Measurements from ENCODE around the gene ARL9.
A peak's percentile ranks its signal among the peaks of the same experiment; 100 is the strongest.

Gene ARL9

GRCh38 chr4:56505269-56506130 lies at the start of gene ARL9:
Gene ARL9 (plus strand): TSS chr4:56505791. CDS start chr4:56505863, 72 bp downstream.
- peak; percentile 54 for DNase-seq (ENCODE audit: low spot score)

- no peak for DNase-seq (ENCODE audit: low spot score)
Measured at GRCh38 chr4:56460085-56460484, 45.5 kb upstream of the ARL9 start.

- no peak for DNase-seq (ENCODE audit: low spot score)
Measured at GRCh38 chr4:56462157-56462556, 43.4 kb upstream of the ARL9 start.

GRCh38 chr4:56463711-56464110 lies 41.9 kb upstream of the ARL9 start:
- DNase-seq (ENCODE audit: low spot score): no peak

GRCh38 chr4:56464581-56464980 lies 41.0 kb upstream of the ARL9 start:
- no peak for DNase-seq (ENCODE audit: low spot score)

- no peak for DNase-seq (ENCODE audit: low spot score)
Measured at GRCh38 chr4:56465599-56466295, 39.8 kb upstream of the ARL9 start.

- DNase-seq (ENCODE audit: low spot score): peak; percentile 25
Measured at GRCh38 chr4:56466296-56466761, 39.3 kb upstream of the ARL9 start.

GRCh38 chr4:56466910-56467283 lies 38.7 kb upstream of the ARL9 start:
- DNase-seq (ENCODE audit: low spot score): no peak

- DNase-seq (ENCODE audit: low spot score): peak; percentile 90
Measured at GRCh38 chr4:56467284-56468096, 38.1 kb upstream of the ARL9 start, which contains the start of gene SRP72. Gene SRP72 (plus strand): TSS chr4:56467617. CDS start chr4:56467636, 19 bp downstream.

- no peak for DNase-seq (ENCODE audit: low spot score)
Measured at GRCh38 chr4:56468097-56468422, 37.5 kb upstream of the ARL9 start.

GRCh38 chr4:56469489-56470210 lies 35.9 kb upstream of the ARL9 start:
- DNase-seq (ENCODE audit: low spot score): no peak

GRCh38 chr4:56475917-56476316 lies 29.7 kb upstream of the ARL9 start:
- DNase-seq (ENCODE audit: low spot score): no peak

- DNase-seq (ENCODE audit: low spot score): no peak
Measured at GRCh38 chr4:56477192-56477702, 28.3 kb upstream of the ARL9 start.

- DNase-seq (ENCODE audit: low spot score): no peak
Measured at GRCh38 chr4:56480691-56481090, 24.9 kb upstream of the ARL9 start.

GRCh38 chr4:56496241-56496640 lies 9.3 kb upstream of the ARL9 start:
- no peak for DNase-seq (ENCODE audit: low spot score)

GRCh38 chr4:56511098-56511497 lies 5.5 kb downstream of the ARL9 start:
- DNase-seq (ENCODE audit: low spot score): no peak

GRCh38 chr4:56512166-56512565 lies 6.6 kb downstream of the ARL9 start:
- DNase-seq (ENCODE audit: low spot score): no peak

GRCh38 chr4:56513517-56513916 lies 7.9 kb downstream of the ARL9 start:
- no peak for DNase-seq (ENCODE audit: low spot score)

GRCh38 chr4:56530269-56531148 lies 24.9 kb downstream of the ARL9 start:
- DNase-seq (ENCODE audit: low spot score): peak; percentile 79

- no peak for DNase-seq (ENCODE audit: low spot score)
Measured at GRCh38 chr4:56531149-56531770, 25.7 kb downstream of the ARL9 start.
